WTC11 (cell line): Measurements from ENCODE around the gene CDC45. TPM values are rescaled to one million over a fixed set of nuclear protein-coding genes. Genes with fewer than 3 reads are reported as not detected.

Experiments used
- total RNA-seq: library from RNA; stranded (reverse); gene quantifications from 3 replicates; pipeline ENCODE4 v1.2.3, GENCODE V29; 2021

The CDC45 gene
- total RNA-seq, 1 experiment from 2014 or later = 38.1 TPM

Other genes starting within 250 kb of the CDC45 start
- gene CLTCL1, start 188.2 kb upstream of the CDC45 start, total RNA-seq = 15.5 to 19.3 TPM (median 16.9 TPM) in 3 replicates
- 42.1 to 51.0 TPM (median 44.2 TPM) in 3 replicates for gene HIRA, start 48.2 kb upstream of the CDC45 start, total RNA-seq
- gene MRPL40, start 47.4 kb upstream of the CDC45 start, total RNA-seq = 15.7 to 19.2 TPM (median 18.2 TPM) in 3 replicates
- gene C22orf39, start 32.2 kb upstream of the CDC45 start, total RNA-seq = 26.5 to 34.4 TPM (median 32.8 TPM) in 3 replicates
- 49.6 to 57.9 TPM (median 49.9 TPM) in 3 replicates for gene UFD1, start 727 bp upstream of the CDC45 start, total RNA-seq
- gene CLDN5, start 44.5 kb downstream of the CDC45 start, total RNA-seq = 1.0 to 1.9 TPM (median 1.5 TPM) in 3 replicates
- gene SEPTIN5, start 234.6 kb downstream of the CDC45 start, total RNA-seq = 12.6 to 22.4 TPM (median 15.2 TPM) in 3 replicates
- 1.4 to 4.3 TPM (median 3.3 TPM) in 3 replicates for gene GP1BB, start 243.6 kb downstream of the CDC45 start, total RNA-seq